HepG2 (cell line): ENCODE data around the gene ZNF281. TPM values are rescaled to one million over a fixed set of nuclear protein-coding genes. Genes with fewer than 3 reads are reported as not detected.

ENCODE experiments used
- AHDC1 ChIP-seq: sonication (generic); formaldehyde crosslinking; IDR thresholded peaks from 2 replicates; pipeline ENCODE4 v1.5.1; 2020; ENCODE audit warnings: mild to moderate bottlenecking, missing genetic modification reagents, borderline replicate concordance
- HNF1A ChIP-seq, 2 experiments: sonication (generic) in 1 of 2; formaldehyde crosslinking in 1 of 2; IDR thresholded peaks; 2 replicates each; pipeline versions ENCODE4 v1.4.0 to v1.6.1; 2016 to 2020; ENCODE audit warnings: borderline replicate concordance in 1 of 2, low read depth in 1 of 2, mild to moderate bottlenecking in 1 of 2, missing genetic modification reagents in 1 of 2
- HNF4G ChIP-seq, 2 experiments: sonication (generic) in 1 of 2; formaldehyde crosslinking in 1 of 2; IDR thresholded peaks; 2 replicates each; pipeline versions ENCODE4 v1.4.0 to v1.6.1; 2011 to 2020; ENCODE audit warnings: borderline replicate concordance in 2 of 2, low read depth in 2 of 2, mild to moderate bottlenecking in 2 of 2, low read length in 1 of 2, missing genetic modification reagents in 1 of 2, moderate library complexity in 1 of 2
- HNRNPK ChIP-seq: fragments of 200-400 bp; formaldehyde crosslinking; IDR thresholded peaks from 2 replicates; pipeline ENCODE4 v1.6.1; 2018; ENCODE audit warnings: low read length, low read depth, moderate library complexity, mild to moderate bottlenecking; ENCODE audit not compliant: poor library complexity, severe bottlenecking
- KAT2B ChIP-seq: fragments of 150-350 bp; IDR thresholded peaks from 2 replicates; pipeline ENCODE4 v1.6.1; 2014; ENCODE audit warnings: low read depth, low read length, borderline replicate concordance
- KAT8 ChIP-seq: IDR thresholded peaks from 2 replicates; pipeline ENCODE4 v1.6.1; 2016; ENCODE audit warnings: missing genetic modification reagents, missing compliant biosample characterization
- KDM6A ChIP-seq: IDR thresholded peaks from 2 replicates; pipeline ENCODE4 v1.6.1; 2016; ENCODE audit warnings: low read depth
- MTA1 ChIP-seq: sonication (generic); formaldehyde crosslinking; IDR thresholded peaks from 2 replicates; pipeline ENCODE4 v1.4.0; 2020; ENCODE audit warnings: missing genetic modification reagents, mild to moderate bottlenecking, borderline replicate concordance
- NCOA2 ChIP-seq: sonication (generic); formaldehyde crosslinking; IDR thresholded peaks from 2 replicates; pipeline ENCODE4 v1.8.0; 2022; ENCODE audit warnings: inconsistent platforms
- NR2F1 ChIP-seq, 2 experiments: fragments of 450-650 bp in 1 of 2; formaldehyde crosslinking in 1 of 2; IDR thresholded peaks; 2 replicates each; pipeline versions ENCODE4 v1.5.0 to v1.6.1; 2016 to 2020; ENCODE audit warnings: mild to moderate bottlenecking in 1 of 2, missing compliant biosample characterization in 1 of 2, missing genetic modification reagents in 1 of 2, moderate library complexity in 1 of 2
- RAD21 ChIP-seq: fragments of 450-650 bp; formaldehyde crosslinking; IDR thresholded peaks from 2 replicates; pipeline ENCODE4 v1.5.0; 2020; ENCODE audit warnings: mild to moderate bottlenecking
- RARA ChIP-seq: IDR thresholded peaks from 2 replicates; pipeline ENCODE4 v1.6.1; 2016; ENCODE audit warnings: missing genetic modification reagents, missing compliant biosample characterization
- SRY ChIP-seq: sonication (generic); formaldehyde crosslinking; IDR thresholded peaks from 2 replicates; pipeline ENCODE4 v1.8.0; 2022; ENCODE audit warnings: mild to moderate bottlenecking, missing genetic modification reagents
- ZNF414 ChIP-seq: sonication (generic); formaldehyde crosslinking; IDR thresholded peaks from 2 replicates; pipeline ENCODE4 v1.5.0; 2020; ENCODE audit warnings: missing genetic modification reagents
- ZNF749 ChIP-seq: sonication (generic); formaldehyde crosslinking; IDR thresholded peaks from 2 replicates; pipeline ENCODE4 v1.8.0; 2022; ENCODE audit warnings: mild to moderate bottlenecking, missing genetic modification reagents, moderate library complexity, borderline replicate concordance
- ZNF891 ChIP-seq: sonication (generic); formaldehyde crosslinking; IDR thresholded peaks from 2 replicates; pipeline ENCODE4 v1.5.0; 2020; ENCODE audit warnings: mild to moderate bottlenecking, missing genetic modification reagents
- ZZZ3 ChIP-seq: sonication (generic); formaldehyde crosslinking; IDR thresholded peaks from 2 replicates; pipeline ENCODE4 v1.4.0; 2020; ENCODE audit warnings: missing genetic modification reagents, mild to moderate bottlenecking, borderline replicate concordance
- polyA plus RNA-seq, 8 experiments: library from polyadenylated mRNA; depleted of rRNA in 3 of 8; stranded (reverse) in 7 of 8; unstranded in 1 of 8; fragments of >200 nt; fragmentation: Illumina TruSeq in 4 of 8; extraction: Trizol in 4 of 8; gene quantifications; 2 replicates each; pipeline versions ENCODE4 v1.2.1 to v1.2.3, GENCODE V29; 2011 to 2016; ENCODE audit warnings: low read depth in 4 of 8, missing spikeins in 1 of 8, mixed read lengths in 1 of 8; ENCODE audit not compliant: insufficient read depth in 1 of 8
- total RNA-seq, 5 experiments: library from RNA; depleted of rRNA; stranded (reverse); fragments of >200 nt; fragmentation: Illumina TruSeq; extraction: Trizol; gene quantifications; 2 replicates each; pipeline ENCODE4 v1.2.3, GENCODE V29; 2016; ENCODE audit warnings: low read depth in 1 of 5

The ZNF281 gene
- total and polyA plus RNA-seq, 2 of the 13 experiments (the other 11 are each of a cell fraction or from before 2014, with no cell fraction given) = 7.7 to 20.6 TPM

- TF ChIP-seq ZNF891 (CRISPR knock-in tag) (no peak), ZNF414 (no peak), HNRNPK (no peak), RAD21 (CRISPR knock-in tag) (no peak), HNF4G (IDR thresholded peaks at IDR 0.05; ENCODE audit: borderline replicate concordance, low read depth, low read length) (no peak), HNF4G (CRISPR knock-in tag; IDR thresholded peaks at IDR 0.05; ENCODE audit: borderline replicate concordance, low read depth) (no peak), SRY (no peak), MTA1 (CRISPR knock-in tag) (no peak), ZNF749 (CRISPR knock-in tag) (no peak), AHDC1 (CRISPR knock-in tag) (0 out of 2 replicates have a peak, but pooled peaks have one; percentile 22), NCOA2 (CRISPR knock-in tag) (peak; percentile 57; the same call in 1 of the 2 replicates), NR2F1 (CRISPR knock-in tag; IDR thresholded peaks at IDR 0.05) (no peak), KDM6A (CRISPR knock-in tag) (no peak), ZZZ3 (CRISPR knock-in tag) (no peak), RARA (CRISPR knock-in tag) (peak; percentile 43; the same call in 1 of the 2 replicates), HNF1A (IDR thresholded peaks at IDR 0.05; ENCODE audit: low read depth) (no peak), HNF1A (CRISPR knock-in tag; IDR thresholded peaks at IDR 0.05; ENCODE audit: borderline replicate concordance) (no peak), KAT8 (CRISPR knock-in tag) (peak; percentile 32; the same call in 1 of the 2 replicates), KAT2B (peak; percentile 54; the same call in 1 of the 2 replicates)
These were observed 6.2 kb upstream of the ZNF281 start (continued) for GRCh38 chr1:200415789-200416593.
